ENCODE results near the gene PPP3CA. TPM values are rescaled to one million over a fixed set of nuclear protein-coding genes. Genes with fewer than 3 reads are reported as not detected.

Gene PPP3CA
- total and polyA plus RNA-seq, 2 experiments from 2014 or later, result 27.0 to 45.2 TPM

- no peak for TF ChIP-seq REST (IDR thresholded peaks at IDR 0.05; ENCODE audit: unreplicated experiment)
- TF ChIP-seq ZNF114 (CRISPR knock-in tag; IDR thresholded peaks at IDR 0.05), result no peak
Observed at GRCh38 chr4:101286663-101287062, 60.7 kb downstream of the PPP3CA start (continued).

- H3K4me1 Mint-ChIP-seq, result peaks cover 86% of the 10 kb centered on the region
- H3K27ac Mint-ChIP-seq, result no peak overlapping the region
- Histone ChIP-seq H4K20me1 (replicated peaks; ENCODE audit: insufficient read depth) (no peaks in the 10 kb centered on the region), H3K4me3 (no peak overlapping the region), H2AFZ (no peak overlapping the region), H3K9me2 (ENCODE audit: insufficient read depth) (no peaks in the 10 kb centered on the region), H3K36me3 (ENCODE audit: insufficient read depth) (no peaks in the 10 kb centered on the region), H3K79me2 (replicated peaks; ENCODE audit: insufficient read depth) (peaks cover 9% of the 10 kb centered on the region), H3F3A (replicated peaks; ENCODE audit: low read depth) (no peaks in the 10 kb centered on the region), H3K27ac (ENCODE audit: low read depth) (no peak overlapping the region), H3K4me1 (ENCODE audit: insufficient read depth) (peaks cover 86% of the 10 kb centered on the region), H3K27me3 (ENCODE audit: insufficient read depth) (no peaks in the 10 kb centered on the region), H3K4me2 (no peak overlapping the region; the same call in 1 of the 2 replicates)
- H3K27me3 Mint-ChIP-seq (ENCODE audit: insufficient read depth, low read depth, poor library complexity), result no peaks in the 10 kb centered on the region
- TF ChIP-seq NANOG (IDR thresholded peaks at IDR 0.05; ENCODE audit: borderline replicate concordance) (no peak), CTCF (conservative IDR thresholded peaks at IDR 0.05; ENCODE audit: low read depth in 2 of 2) (no peak), EZH2 (IDR thresholded peaks at IDR 0.05; ENCODE audit: low read depth, unreplicated experiment) (no peak), JUNB (IDR thresholded peaks at IDR 0.05; ENCODE audit: unreplicated experiment) (no peak), EZH2phosphoT487 (IDR thresholded peaks at IDR 0.05; ENCODE audit: unreplicated experiment) (no peak), STAT1 (IDR thresholded peaks at IDR 0.05; ENCODE audit: unreplicated experiment) (no peak)
- H3K36me3 Mint-ChIP-seq (ENCODE audit: low read depth), result no peaks in the 10 kb centered on the region
- H3K4me3 Mint-ChIP-seq, result no peak overlapping the region
- no peaks in the 10 kb centered on the region for H3K9me3 Mint-ChIP-seq
- no peak for DNase-seq (ENCODE audit: low spot score)
- ATAC-seq, result peak; percentile 26
Observed at GRCh38 chr4:101285985-101286384, 61.3 kb downstream of the PPP3CA start.

GRCh38 chr4:101284546-101284945 is 62.8 kb downstream of the PPP3CA start:
- Histone ChIP-seq H2AFZ (no peak overlapping the region), H3K79me2 (replicated peaks; ENCODE audit: insufficient read depth) (peaks cover 12% of the 10 kb centered on the region), H3K27me3 (ENCODE audit: insufficient read depth) (no peaks in the 10 kb centered on the region), H3K9me2 (ENCODE audit: insufficient read depth) (no peaks in the 10 kb centered on the region), H3K4me2 (no peak overlapping the region; the same call in 1 of the 2 replicates), H3F3A (replicated peaks; ENCODE audit: low read depth) (no peaks in the 10 kb centered on the region), H4K20me1 (replicated peaks; ENCODE audit: insufficient read depth) (no peaks in the 10 kb centered on the region), H3K4me3 (no peak overlapping the region), H3K36me3 (ENCODE audit: insufficient read depth) (no peaks in the 10 kb centered on the region), H3K4me1 (ENCODE audit: insufficient read depth) (peaks cover 85% of the 10 kb centered on the region), H3K27ac (ENCODE audit: low read depth) (no peak overlapping the region)
- DNase-seq (ENCODE audit: low spot score), result no peak
- Mint-ChIP-seq H3K27me3 (ENCODE audit: insufficient read depth, low read depth, poor library complexity) (no peaks in the 10 kb centered on the region), H3K4me3 (no peak overlapping the region), H3K4me1 (peaks cover 85% of the 10 kb centered on the region), H3K9me3 (no peaks in the 10 kb centered on the region), H3K27ac (peak overlapping the region; percentile 22), H3K36me3 (ENCODE audit: low read depth) (no peaks in the 10 kb centered on the region)
- no peak for ATAC-seq
- no peak for TF ChIP-seq ETS1 (IDR thresholded peaks at IDR 0.05)
- no peak for TF ChIP-seq CREB1 (CRISPR knock-in tag; IDR thresholded peaks at IDR 0.05; ENCODE audit: low read depth)
